NCI-H1436 treated with DMSO at 0.1 percent for 48 hours (cell line): Measurements from ENCODE around the gene ZNF239.
"Not testable (repeated sequence)": the region's sequence is repeated elsewhere in the genome, so short reads cannot be mapped to it uniquely, and the experiment has no call there.

ENCODE experiments used
- DNase-seq: peaks from one replicate; lab custom pipeline; 2025; lab: John Stamatoyannopoulos, UW

The ZNF239 gene

GRCh38 chr10:43574001-43574892 lies at the start of gene ZNF239:
Gene ZNF239 (minus strand): TSS chr10:43574616. CDS start chr10:43558079, 16,537 bp downstream.
- DNase-seq: no peak

- DNase-seq: no peak
These were observed 48.9 kb upstream of the ZNF239 start for GRCh38 chr10:43623351-43623750.

GRCh38 chr10:43622038-43622437 lies 47.6 kb upstream of the ZNF239 start:
- no peak for DNase-seq

DNA sequence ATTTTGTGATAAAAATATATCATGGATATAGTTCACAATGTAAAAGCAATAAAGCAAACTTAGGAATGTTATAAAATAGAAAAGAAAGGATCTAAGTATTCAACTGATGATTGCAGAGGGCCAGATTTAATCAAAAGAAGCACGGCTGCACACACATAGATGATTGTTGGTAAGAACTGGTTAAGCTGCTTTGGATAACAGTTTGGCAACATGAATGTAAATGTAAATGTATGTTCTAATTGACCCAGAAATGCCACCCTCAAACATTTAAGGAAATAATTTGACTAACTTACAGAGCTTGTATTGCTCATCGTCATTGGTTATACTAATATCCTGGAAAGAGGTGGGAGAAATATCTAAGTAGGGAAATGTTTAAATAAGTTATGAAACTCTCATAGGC lies 45.0 kb upstream of the ZNF239 start:
- no peak for DNase-seq

GRCh38 chr10:43616697-43617370 lies 42.4 kb upstream of the ZNF239 start:
- DNase-seq: no peak

- DNase-seq: no peak
These were observed 36.2 kb upstream of the ZNF239 start for GRCh38 chr10:43610636-43611035.

DNA sequence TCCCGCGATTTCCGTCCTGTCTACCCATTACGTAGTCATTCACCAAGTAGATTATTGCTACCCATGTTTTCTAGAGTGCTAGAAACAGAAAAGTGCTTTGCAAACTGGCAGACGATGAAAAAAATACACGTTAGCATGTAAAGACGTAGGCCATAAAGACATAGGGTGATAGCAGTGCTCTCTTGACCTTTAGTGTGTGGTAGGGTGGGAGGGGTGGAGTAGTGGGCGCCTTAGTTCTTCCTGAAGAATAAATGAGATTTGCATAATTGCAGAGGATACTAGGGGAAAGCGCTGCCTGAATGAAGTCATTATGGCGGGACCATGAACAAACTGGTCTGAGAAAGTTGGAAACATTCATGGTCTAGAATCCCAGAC lies 32.8 kb upstream of the ZNF239 start:
- no peak for DNase-seq

GRCh38 chr10:43606323-43607198 lies 32.1 kb upstream of the ZNF239 start, which contains the start of gene ZNF485:
Gene ZNF485 (plus strand): TSS chr10:43606438. CDS start chr10:43607051, 613 bp downstream.
- DNase-seq: no peak

DNA sequence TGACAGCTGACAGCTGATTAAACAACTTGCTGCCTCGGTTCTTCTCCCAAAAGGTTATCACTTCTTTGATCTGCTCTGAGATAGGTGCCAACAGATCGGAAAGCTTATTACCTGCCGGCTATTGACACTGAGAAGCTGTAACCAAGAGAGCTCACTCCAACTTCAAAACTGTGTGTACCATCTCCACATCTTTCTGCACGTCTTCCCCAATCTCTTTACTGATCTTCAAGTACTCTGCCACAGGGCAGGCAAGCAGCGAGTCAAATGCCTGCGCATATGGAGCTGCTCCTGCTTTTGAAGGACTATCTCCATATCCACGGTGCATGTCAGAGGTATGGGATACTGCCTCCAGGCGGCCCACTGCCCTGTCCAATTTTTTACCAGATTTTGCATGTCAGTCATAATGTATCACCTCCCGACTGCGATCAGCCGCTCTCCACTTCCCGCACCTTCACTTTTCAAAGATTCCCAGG lies 31.5 kb upstream of the ZNF239 start:
- DNase-seq: no peak

DNA sequence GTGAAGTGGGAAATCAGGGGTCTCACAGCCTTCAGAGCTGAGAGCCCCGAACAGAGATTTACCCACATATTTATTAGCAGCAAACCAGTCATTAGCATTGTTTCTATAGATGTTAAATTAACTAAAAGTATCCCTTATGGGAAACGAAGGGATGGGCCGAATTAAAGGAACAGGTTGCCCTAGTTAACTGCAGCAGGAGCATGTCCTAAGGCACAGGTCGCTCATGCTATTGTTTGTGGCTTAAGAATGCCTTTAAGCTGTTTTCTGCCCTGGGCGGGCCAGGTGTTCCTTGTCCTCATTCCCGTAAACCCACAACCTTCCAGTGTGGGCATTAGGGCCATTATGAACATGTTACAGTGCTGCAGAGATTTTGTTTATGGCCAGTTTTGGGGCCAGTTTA lies 27.2 kb upstream of the ZNF239 start:
- DNase-seq: not testable (repeated sequence)

DNA sequence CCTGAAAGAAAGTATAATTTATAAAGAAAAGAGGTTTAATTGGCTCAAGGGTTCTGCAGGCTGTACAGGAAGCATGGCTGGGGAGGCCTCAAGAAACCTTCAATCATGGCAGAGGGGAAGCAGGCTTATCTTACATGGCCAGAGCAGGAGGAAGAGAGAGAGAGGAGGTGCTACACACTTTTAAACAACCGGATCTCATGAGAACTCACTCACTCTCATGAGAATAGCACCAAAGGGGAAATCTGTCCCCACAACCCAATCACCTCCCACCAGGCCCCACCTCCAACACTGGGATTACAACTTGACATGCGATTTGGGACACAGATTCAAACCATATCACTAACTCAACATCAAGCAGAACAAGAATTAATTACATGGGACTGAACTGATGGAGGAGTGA lies 24.9 kb upstream of the ZNF239 start:
- DNase-seq: no peak

- DNase-seq: no peak
These were observed 24.0 kb upstream of the ZNF239 start for GRCh38 chr10:43598446-43598845.

- no peak for DNase-seq
These were observed 22.1 kb upstream of the ZNF239 start for GRCh38 chr10:43596546-43596945.

GRCh38 chr10:43595739-43596298 lies 21.4 kb upstream of the ZNF239 start:
- no peak for DNase-seq

DNA sequence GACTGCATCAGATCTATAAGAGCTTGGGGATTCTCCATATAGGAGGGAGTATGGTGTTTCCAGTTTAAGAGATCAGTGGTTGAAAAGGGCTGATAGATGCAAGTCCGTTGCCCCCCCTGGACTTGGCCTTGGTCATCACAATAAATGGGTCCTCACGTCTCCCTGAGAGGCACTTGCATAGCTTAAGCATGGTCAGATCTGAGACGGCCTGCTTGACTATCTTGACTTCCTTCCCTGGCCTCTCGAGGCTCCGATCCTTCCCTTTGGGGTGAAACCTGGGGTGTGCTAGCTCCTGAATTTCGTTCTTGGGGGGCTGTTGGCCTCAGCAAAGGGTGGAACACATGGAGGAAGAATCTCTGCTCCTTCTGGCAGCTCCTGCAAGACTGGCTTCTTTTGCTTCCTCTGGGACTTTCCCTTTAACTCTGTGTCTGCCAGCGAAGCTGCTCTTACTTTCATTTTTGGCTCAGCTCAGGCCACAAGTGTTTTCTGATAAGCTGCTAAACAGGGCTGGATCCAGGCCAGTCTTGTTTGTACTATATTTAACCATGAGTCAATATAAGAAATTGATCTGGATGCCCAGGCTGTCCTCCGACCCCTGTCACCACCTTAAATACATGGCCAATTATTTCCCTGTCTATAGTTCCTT lies 20.7 kb upstream of the ZNF239 start:
- DNase-seq: no peak

- DNase-seq: no peak
These were observed 17.0 kb upstream of the ZNF239 start for GRCh38 chr10:43591303-43591904.

GRCh38 chr10:43586730-43587115 lies 12.3 kb upstream of the ZNF239 start:
- not testable (repeated sequence) for DNase-seq

GRCh38 chr10:43585981-43586729 lies 11.7 kb upstream of the ZNF239 start:
- no peak for DNase-seq

DNA sequence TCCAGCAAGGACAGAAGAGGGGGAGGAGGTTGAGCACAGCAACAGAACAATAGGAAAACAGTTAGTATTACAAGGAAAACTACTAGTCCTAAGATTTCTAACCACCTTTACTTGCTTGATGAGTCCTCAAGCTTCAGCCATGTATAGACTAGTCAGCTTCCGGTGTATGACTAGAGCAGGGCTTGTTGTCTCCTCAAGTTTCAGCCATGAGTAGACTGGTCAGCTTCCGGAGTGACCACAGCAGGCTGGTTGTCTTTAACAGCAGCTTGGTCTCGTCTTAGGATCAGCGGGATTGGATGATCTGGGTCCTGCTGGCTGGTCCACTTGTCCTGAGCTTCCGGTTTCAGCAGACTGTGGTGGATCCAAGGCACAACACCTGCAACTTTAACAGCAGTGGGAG lies 10.6 kb upstream of the ZNF239 start:
- no peak for DNase-seq

GRCh38 chr10:43584051-43584450 lies 9.6 kb upstream of the ZNF239 start:
- no peak for DNase-seq
